IPS DF 4.7 (cell line): ENCODE data around the gene NRP1.

Source experiments
- DNase-seq: peaks from one replicate; pipeline ENCODE4 v3.0.0-alpha.2; 2013; ENCODE audit warnings: low spot score; ENCODE audit errors: extremely low read depth

NRP1 gene

GRCh38 chr10:33349268-33349667 lies 14.8 kb upstream of the NRP1 start:
- DNase-seq, result no peak

- no peak for DNase-seq
Observed at GRCh38 chr10:33347211-33347610, 12.7 kb upstream of the NRP1 start.

DNA sequence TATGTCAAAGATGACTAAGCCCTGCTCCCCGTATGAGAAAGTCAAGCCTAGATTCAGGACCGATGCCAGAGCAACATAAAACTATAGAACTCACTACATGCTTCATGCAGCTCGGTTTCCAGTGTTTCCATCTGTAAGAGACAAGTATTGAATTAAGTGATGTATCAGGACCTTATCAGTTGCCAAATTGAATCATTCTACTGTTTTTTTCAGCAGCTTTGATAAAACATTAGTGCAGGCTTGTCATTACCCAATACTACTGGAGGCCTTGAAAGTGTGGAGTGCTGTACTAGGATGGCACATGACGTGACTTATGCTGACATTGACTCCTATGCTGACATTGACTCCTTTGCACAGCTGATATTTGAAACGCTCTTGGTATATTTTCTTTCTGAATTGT lies 10.8 kb upstream of the NRP1 start:
- DNase-seq, result no peak

DNA sequence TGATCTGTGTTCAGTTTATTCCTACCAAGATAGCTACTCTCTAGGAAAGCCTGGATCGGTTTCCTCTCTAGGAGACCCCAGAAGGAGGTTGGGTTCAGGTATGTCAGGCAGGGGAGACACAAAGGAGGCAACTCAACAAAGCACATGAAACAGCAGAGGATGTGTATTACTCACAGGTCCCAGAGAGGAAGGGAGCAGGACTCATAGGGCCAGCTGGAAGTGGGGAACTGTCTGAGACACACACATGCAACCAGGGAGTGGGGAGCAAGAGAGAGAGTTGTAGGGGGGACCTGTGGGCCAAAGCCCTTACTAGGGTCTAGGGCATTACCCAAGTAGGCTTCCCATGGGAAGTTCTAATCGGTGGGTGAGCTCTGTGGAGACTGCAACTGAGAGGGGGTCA lies 10.2 kb upstream of the NRP1 start:
- DNase-seq, result no peak

- DNase-seq, result no peak
Observed at GRCh38 chr10:33341637-33342036, 7.2 kb upstream of the NRP1 start.

GRCh38 chr10:33337326-33337957 lies 3.0 kb upstream of the NRP1 start:
- DNase-seq, result no peak

- DNase-seq, result no peak
Observed at GRCh38 chr10:33336582-33337325, 2.3 kb upstream of the NRP1 start.

GRCh38 chr10:33335801-33336581 lies 1.5 kb upstream of the NRP1 start:
- DNase-seq, result no peak

- no peak for DNase-seq
Observed at GRCh38 chr10:33335551-33335800, 1.0 kb upstream of the NRP1 start.

GRCh38 chr10:33334805-33335550 lies 511 bp upstream of the NRP1 start:
- no peak for DNase-seq

DNA sequence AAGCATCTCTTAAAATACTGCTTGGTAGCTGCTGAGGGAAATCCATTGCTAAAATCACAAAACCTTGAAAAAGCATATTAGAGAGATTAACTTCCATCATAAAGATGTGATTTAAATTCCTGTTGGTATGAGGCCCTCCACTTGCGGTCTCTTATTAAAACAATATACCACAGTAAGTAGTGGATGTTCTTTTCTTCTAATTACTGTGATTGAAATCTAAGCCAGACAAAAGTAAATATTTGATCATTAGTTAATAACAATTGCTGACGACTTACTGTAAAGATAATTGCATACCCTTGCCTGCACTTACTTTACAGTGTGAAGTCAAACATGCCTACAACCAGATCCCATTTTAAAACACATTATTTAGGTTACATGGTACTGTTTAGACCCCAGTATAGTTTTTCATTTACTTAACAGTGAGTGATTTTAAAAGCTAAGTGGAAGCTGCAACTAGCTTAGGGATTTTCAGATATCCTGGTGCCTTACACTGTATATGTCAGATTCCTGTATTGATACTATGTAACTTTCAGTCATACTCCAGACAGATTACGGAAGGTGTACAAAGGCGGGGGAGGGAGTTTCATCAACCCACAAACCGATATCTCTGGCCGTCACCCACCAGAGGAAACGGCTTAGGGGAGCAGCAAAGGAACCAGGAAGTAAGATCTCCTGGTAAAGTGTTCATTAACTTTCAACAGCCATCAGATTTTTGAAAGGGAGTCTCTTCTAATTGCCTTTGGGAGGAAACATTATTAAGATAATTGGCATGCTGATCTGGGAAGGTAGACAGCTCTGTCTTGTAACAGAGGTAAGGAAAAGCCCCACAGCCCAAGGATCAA lies 986 bp downstream of the NRP1 start:
- DNase-seq, result no peak

DNA sequence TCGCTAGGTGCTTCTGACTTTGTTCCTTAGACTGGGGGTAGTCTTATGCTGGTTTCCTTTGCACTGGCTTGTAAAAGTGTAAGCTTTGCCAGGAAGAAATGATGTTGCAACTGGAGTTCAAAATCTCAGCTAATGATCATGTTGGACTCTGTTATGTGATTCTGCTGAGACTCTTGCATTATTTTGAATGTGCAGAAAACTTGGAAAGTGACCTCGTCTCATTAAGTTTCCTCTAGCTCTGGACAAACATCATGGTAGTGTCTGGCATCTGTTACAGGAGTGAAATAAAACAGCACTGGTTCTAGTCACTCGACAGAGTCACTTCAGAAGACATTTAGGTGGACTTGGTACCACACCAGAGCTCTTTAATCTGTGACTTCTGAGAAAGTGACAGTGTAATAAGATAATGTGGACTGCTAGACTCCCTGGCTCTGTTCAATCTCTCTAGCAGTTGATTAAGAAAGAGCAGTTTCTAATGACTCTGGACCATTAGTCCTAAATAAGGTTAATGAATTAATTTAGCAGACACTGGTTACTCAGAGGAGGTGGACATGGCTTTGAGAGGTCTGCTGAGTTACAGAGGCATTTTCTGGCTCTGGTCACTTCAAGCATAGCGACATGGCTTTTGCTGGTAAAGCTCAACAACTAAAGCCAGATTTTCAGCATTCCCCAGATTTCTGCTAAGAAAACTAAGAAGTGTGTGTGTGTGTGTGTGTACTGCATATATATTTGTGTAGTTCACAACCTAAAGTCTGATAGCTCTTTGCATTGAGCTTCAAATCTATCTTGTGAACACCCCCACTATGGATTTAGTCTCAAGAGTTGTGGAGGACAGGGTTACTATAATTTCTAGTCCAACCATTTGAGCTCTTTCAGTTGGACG lies 2.0 kb downstream of the NRP1 start:
- no peak for DNase-seq

DNA sequence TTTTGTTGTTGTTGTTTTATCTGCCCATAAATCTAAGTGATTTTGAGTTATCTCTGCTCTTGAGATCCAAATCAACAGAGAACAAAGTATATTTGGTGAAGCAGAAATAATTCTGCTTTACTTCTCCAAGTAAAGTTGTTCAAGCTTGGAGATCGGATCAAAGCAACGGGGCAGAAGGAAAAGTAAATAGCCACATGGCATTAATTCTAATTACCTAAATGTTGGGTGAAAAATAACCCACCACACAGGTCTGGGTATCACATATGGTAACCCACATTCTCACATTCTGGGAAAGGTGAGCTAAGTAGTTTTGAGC lies 3.1 kb downstream of the NRP1 start:
- DNase-seq, result no peak

DNA sequence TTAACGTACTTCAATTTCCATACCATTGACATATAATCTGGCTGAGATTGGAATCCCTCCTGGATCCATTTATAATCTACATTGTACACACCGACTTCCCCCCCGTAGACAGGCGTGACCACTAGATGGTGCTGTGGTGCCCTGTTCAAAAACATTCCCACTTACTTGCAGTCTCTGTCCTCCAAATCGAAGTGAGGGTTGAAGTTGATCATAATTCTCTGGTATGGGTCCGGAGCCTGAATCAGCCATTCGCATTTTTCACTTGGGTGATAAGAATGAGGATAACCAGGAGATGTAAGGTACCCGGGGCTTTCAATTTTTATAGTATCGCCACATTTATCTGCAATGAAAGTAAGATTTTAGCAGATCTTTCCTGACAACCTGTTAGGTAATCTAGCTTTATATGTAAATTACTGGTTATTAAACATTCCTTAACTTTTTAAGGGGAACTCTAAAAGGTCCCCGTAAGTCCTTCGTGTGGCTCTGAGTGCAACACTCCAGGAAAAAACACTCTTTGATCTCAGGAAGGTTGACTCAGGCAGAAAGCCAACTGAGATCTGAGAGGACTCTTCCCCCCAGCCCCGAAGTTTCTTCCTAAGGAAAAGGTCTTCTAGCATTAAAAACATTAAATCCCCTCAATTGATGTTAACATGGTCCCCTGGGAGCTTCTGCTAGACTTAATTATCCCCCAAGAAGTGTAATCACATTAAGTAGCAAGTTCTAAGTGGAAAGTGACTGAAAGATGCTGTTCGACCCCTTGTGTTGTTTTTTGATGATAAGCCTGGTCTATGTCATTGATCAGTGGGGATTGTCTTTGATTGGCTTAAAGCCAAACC lies 3.7 kb downstream of the NRP1 start:
- DNase-seq, result no peak

DNA sequence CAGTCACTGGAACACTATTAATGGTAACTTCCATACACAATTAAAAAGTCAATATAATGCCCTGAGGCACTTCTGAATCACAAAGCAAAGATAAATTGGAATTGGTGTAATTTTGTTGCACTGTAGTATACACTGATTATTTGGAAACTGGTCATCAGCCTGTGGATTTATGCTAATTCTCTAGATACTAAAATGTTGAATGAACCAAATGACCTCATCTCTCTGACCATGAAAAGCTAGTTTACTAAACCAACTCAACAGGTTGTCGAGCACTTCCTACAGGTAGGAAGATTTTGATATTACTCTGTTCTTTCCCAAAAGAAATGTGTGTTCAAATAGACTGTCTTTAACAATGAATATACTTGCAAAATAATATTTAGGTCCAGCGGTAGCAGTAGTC lies 5.3 kb downstream of the NRP1 start:
- DNase-seq, result no peak

GRCh38 chr10:33328253-33328652 lies 6.2 kb downstream of the NRP1 start:
- no peak for DNase-seq

DNA sequence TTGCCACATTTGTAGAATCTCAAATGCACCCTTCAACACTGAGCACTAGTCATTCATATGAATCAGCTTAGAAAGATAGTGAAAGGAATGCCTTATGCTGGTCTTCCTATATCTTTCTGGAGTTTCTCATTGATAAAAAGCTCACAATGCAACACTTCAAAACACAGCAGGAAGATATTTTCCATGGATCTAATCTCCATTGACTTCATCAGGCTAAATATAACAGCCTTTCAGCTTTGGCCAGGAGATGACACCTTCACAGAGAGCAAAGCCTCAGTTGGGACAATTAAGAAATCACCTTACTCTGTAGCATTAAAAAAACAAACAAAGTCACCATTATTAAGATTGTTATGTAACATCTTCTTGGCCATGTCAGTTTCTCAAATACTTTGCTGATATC lies 6.7 kb downstream of the NRP1 start:
- DNase-seq, result no peak

DNA sequence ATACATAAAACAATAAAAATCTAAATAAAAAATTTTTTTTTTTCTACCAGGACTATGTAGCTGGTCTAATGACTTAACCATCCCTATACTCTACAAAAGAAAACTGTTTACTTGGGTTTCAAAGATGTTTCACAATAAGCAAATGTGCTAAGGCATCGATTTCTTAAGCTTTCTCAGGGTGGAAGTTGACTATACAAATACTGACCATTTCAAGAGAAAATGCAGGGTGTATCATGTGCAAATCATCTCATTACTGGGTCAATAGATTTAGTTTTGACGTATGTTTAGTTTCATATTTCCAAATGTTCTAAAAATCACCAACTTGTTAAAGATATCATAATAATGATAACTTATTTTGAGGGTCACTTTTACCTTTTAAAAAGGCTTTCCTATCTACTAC lies 7.5 kb downstream of the NRP1 start:
- DNase-seq, result no peak

GRCh38 chr10:33325929-33326328 lies 8.5 kb downstream of the NRP1 start:
- no peak for DNase-seq

DNA sequence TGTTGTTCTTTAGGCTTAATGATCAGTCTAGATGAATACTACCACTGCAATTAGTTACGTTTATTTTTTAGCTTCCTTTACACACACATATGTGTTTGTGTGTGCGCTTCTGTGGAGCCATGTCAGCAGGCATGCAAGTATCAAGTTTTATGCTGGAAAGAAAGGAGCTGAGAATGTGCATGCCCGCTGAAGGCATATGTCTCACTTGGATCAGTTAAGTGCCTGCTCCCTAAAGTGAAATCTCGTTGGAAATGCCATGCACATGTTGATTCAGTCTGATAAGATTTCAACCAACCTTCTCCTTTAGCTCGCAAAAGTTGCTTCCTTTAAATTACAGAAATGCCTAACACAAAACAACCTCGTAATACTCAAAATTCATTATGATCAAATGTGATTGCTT lies 10.7 kb downstream of the NRP1 start:
- no peak for DNase-seq
